Activated gamma-delta T cell (primary cell): ENCODE results near the gene NAP1L2.
"Not testable (repeated sequence)": the region's sequence is repeated elsewhere in the genome, so short reads cannot be mapped to it uniquely, and the experiment has no call there.

Experiments
- DNase-seq: peaks from one replicate; lab custom pipeline; 2025; lab: John Stamatoyannopoulos, UW
- total RNA-seq, 2 donors: gene quantifications; one replicate each; lab custom pipeline; 2026; lab: John Stamatoyannopoulos, UW

Gene NAP1L2, protein sequence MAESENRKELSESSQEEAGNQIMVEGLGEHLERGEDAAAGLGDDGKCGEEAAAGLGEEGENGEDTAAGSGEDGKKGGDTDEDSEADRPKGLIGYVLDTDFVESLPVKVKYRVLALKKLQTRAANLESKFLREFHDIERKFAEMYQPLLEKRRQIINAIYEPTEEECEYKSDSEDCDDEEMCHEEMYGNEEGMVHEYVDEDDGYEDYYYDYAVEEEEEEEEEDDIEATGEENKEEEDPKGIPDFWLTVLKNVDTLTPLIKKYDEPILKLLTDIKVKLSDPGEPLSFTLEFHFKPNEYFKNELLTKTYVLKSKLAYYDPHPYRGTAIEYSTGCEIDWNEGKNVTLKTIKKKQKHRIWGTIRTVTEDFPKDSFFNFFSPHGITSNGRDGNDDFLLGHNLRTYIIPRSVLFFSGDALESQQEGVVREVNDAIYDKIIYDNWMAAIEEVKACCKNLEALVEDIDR
- total RNA-seq, result 16.0 to 25.4 reads per million in 2 donors

GRCh38 chrX:73214426-73215094 lies at the start of gene NAP1L2:
TSS of gene NAP1L2 (minus strand) at chrX:73214851. CDS start at chrX:73214492, 359 bp downstream.
- DNase-seq, result no peak

DNA sequence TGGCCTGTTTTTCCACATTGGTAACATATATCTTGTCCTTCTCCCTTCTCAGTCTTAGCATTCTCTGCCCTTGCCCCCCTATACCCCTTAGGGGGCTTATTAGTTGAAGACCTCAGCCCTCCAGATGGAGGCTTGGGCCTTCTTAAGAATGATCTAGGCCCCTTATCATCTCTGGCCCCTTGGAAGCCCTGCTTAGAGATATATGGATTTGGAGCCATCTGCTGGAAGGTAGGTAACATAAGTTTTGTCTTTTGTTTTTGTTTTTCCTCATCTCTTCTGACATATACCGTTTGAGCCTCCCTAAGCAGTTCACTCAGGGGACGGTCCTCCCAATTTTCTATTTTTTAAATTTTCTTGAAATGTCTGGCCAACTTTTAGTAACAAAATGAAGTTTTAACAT lies 48.3 kb upstream of the NAP1L2 start:
- no peak for DNase-seq

DNA sequence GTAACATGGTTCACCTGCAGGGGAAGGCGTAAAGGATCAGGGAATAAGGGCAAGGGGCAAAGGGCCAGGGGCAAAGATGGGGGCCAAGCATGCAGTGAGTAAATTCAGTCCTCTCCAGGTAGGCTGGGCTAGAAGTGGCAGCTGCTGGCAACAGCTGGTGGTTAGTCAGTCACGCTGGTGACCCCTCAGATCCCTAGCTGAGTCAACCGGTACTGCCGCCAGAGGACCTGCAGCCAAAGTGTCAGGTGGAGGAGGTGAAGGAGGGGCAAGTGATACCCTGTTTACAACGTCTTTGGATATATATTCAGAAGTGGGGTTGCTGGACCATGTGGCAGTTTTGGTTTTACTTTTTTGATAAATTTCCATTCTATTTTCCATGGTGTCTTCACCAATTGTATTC lies 24.6 kb upstream of the NAP1L2 start:
- DNase-seq, result no peak

DNA sequence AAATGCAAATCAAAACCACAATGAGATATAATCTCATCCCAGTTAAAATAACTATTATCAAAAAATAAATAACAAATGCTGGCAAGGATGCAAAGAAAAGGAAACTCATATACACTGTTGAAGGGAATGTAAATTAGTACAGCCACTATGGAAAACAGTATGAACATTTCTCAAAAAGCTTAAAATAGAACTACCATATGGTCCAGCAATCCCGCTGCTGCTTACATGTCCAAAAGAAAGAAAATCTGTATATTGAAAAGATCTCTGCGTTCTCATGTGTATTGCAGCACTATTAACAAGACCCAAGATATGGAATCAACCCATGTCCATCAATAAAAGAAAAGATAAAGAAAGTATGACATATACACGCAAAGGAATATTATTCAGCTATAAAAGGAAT lies 3.0 kb upstream of the NAP1L2 start:
- DNase-seq, result no peak

DNA sequence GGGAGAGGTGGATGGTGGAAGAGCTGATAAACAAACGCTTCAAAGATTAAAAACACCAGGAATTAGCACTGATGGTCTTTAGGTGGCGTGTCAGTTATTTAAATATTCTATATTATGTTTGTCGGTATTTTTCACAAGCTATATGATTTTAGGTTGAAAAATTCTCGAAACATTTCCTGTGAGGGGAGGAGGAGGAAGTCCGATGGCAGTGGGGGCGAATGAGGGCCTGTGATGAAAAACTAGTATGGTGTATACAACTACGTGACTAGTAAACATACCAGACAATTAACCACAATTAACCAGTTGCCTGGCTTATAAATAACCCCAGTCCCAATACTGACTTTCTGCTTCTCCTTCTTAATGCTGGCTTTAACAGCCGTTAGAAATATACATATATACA lies 595 bp upstream of the NAP1L2 start:
- no peak for DNase-seq

- no peak for DNase-seq
Observed at GRCh38 chrX:73213734-73214425, 771 bp downstream of the NAP1L2 start.

GRCh38 chrX:73206366-73206765 lies 8.3 kb downstream of the NAP1L2 start:
- no peak for DNase-seq

- DNase-seq, result no peak
Observed at GRCh38 chrX:73182502-73183114, 32.0 kb downstream of the NAP1L2 start.

DNA sequence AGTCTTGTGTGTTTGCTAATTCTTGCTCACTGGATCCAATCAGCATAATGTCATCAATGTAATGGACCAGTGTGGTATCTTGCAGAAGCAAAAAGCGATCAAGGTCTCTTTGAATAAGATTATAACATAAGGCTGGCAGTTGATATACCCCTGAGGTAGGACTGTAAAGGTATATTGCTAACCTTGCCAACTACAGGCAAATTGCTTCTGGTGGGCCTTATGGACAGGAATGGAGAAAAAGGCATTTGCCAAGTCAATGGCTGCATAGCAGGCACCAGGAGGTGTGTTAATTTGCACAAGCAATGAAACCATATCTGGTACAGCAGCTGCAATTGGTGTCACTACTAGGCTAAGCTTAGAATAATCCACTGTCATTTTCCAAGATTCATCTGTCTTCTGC lies 45.7 kb downstream of the NAP1L2 start:
- not testable (repeated sequence) for DNase-seq
